BLaER1 (cell line): Measurements from ENCODE around the gene TNFAIP8L3.

Source experiments
- H3K27ac ChIP-seq: shearing (Covaris generic); formaldehyde crosslinking; 2 replicates; pipeline ENCODE4 v1.8.1; 2022
- H3K27me3 ChIP-seq: shearing (Covaris generic); formaldehyde crosslinking; 2 replicates; pipeline ENCODE4 v1.8.1; 2022
- H3K36me3 ChIP-seq: shearing (Covaris generic); formaldehyde crosslinking; 2 replicates; pipeline ENCODE4 v1.8.1; 2022
- H3K4me1 ChIP-seq: shearing (Covaris generic); formaldehyde crosslinking; 2 replicates; pipeline ENCODE4 v1.8.1; 2022
- H3K4me2 ChIP-seq: shearing (Covaris generic); formaldehyde crosslinking; 2 replicates; pipeline ENCODE4 v1.8.1; 2022
- H3K4me3 ChIP-seq: shearing (Covaris generic); formaldehyde crosslinking; 2 replicates; pipeline ENCODE4 v1.8.1; 2022
- H3K9ac ChIP-seq: shearing (Covaris generic); formaldehyde crosslinking; 2 replicates; pipeline ENCODE4 v1.8.1; 2022
- H3K9me3 ChIP-seq: shearing (Covaris generic); formaldehyde crosslinking; 2 replicates; pipeline ENCODE4 v1.8.1; 2022
- H4K20me1 ChIP-seq: shearing (Covaris generic); formaldehyde crosslinking; 2 replicates; pipeline ENCODE4 v1.8.1; 2022
- Cebpa-rat ChIP-seq: shearing (Covaris generic); IDR thresholded peaks from 2 replicates; pipeline ENCODE4 v1.8.1; 2022

The TNFAIP8L3 gene

DNA sequence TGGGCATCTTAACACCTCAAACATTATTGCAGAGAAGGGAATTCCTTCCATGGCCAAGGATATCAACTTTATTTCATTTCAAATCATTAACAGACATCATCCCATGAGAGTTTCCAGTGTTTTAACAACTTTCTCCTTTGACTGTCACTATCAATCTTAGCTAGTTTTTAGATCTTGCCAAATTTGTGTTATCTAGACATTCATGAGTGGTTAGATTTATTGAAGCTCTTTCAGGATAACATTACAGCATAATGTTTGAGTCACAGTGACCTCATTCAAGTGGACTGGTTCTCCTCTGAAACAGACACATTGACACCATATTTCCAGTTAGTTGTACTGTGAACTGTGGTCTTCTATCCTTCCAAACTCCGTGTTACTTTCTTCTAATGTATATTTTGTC is 8.6 kb upstream of the TNFAIP8L3 start:
- Histone ChIP-seq H3K4me3 (no peak overlapping the region), H3K9ac (no peak overlapping the region), H3K9me3 (no peaks in the 10 kb centered on the region), H4K20me1 (no peaks in the 10 kb centered on the region), H3K36me3 (no peaks in the 10 kb centered on the region), H3K27me3 (no peaks in the 10 kb centered on the region), H3K27ac (no peak overlapping the region), H3K4me2 (no peak overlapping the region), H3K4me1 (peaks cover 7% of the 10 kb centered on the region)
- no peak for TF ChIP-seq Cebpa-rat

DNA sequence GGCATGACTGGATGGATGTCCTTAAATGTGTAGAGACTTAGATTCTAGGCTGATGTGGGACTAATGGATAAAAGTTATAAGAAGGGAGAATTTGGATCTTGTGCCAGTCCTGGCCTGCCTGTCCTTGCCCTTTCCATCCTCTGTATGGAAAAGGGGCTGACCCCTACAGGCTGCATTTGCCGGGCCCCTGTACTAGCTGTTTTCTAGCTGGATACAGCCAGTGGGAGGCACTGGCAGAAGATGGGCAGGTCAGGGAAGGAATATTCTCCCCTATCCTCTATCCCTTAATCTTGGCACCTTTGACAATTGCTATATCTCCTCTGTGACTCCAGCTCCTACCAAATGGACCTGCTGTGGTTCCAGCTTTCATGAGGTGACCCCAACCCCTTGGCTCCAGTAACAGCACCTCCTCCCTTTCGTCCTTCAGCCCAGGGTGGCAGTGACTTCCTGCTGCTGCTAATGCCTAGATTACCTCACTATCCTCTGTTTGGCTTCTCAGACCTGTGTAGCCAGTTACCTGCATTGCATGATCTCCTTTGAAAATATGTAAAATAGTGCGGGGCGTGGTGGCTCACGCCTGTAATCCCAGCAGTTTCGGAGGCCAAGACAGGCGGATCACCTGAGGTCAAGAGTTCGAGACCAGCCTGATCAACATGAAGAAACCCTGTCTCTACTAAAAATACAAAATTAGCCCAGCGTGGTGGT is 6.2 kb upstream of the TNFAIP8L3 start:
- Histone ChIP-seq H4K20me1 (no peaks in the 10 kb centered on the region), H3K36me3 (no peaks in the 10 kb centered on the region), H3K4me2 (no peak overlapping the region), H3K27ac (no peak overlapping the region), H3K9ac (no peak overlapping the region), H3K27me3 (peaks cover 4% of the 10 kb centered on the region), H3K4me3 (no peak overlapping the region), H3K4me1 (peaks cover 7% of the 10 kb centered on the region), H3K9me3 (no peaks in the 10 kb centered on the region)
- TF ChIP-seq Cebpa-rat, result no peak

DNA sequence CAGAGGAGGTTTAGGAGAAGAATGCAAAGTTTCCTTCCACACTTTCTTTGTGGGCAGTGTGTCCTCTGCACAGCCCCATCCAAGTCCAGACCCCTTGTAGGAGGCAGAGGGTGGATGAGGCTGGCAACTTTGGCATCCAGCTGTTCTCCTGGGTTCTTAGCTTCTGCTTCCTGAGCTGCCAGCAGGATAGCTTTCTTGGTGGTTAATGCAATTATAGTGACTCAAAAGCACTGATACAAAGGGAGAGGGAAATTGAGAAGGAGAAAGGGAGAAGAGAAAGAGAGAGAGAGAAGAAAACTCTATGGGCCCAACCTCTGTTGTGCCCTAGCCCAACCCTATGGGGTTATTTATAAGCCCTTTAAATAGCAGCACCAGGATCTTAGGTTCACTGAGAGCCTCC is 4.5 kb upstream of the TNFAIP8L3 start:
- Histone ChIP-seq H3K9ac (no peak overlapping the region), H3K4me1 (no peaks in the 10 kb centered on the region), H3K9me3 (peaks cover 7% of the 10 kb centered on the region; the same call in 1 of the 2 replicates), H4K20me1 (no peaks in the 10 kb centered on the region), H3K4me2 (no peak overlapping the region), H3K4me3 (no peak overlapping the region), H3K27me3 (peaks cover 22% of the 10 kb centered on the region), H3K27ac (no peak overlapping the region), H3K36me3 (no peaks in the 10 kb centered on the region)
- no peak for TF ChIP-seq Cebpa-rat

DNA sequence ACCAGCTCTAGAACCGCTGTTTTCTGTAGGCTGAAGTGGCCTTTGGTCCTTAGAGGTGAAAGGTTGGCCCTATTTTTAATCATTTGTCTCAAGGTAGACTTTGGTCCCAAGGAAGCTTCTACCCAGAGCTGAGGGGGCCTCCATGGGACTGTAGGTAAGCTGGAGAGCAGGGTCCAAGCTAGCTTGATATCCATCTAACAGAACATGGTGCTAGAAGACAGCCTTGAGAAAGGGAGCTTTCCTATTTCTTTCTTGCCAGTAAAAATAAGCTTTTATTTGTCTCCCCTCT is 3.6 kb upstream of the TNFAIP8L3 start:
- Histone ChIP-seq H3K4me3 (no peak overlapping the region), H3K4me2 (no peak overlapping the region), H4K20me1 (no peaks in the 10 kb centered on the region; the same call in 1 of the 2 replicates), H3K27me3 (peaks cover 31% of the 10 kb centered on the region), H3K9ac (no peak overlapping the region), H3K9me3 (peaks cover 16% of the 10 kb centered on the region), H3K36me3 (no peaks in the 10 kb centered on the region), H3K27ac (no peak overlapping the region), H3K4me1 (no peaks in the 10 kb centered on the region)
- TF ChIP-seq Cebpa-rat, result no peak

DNA sequence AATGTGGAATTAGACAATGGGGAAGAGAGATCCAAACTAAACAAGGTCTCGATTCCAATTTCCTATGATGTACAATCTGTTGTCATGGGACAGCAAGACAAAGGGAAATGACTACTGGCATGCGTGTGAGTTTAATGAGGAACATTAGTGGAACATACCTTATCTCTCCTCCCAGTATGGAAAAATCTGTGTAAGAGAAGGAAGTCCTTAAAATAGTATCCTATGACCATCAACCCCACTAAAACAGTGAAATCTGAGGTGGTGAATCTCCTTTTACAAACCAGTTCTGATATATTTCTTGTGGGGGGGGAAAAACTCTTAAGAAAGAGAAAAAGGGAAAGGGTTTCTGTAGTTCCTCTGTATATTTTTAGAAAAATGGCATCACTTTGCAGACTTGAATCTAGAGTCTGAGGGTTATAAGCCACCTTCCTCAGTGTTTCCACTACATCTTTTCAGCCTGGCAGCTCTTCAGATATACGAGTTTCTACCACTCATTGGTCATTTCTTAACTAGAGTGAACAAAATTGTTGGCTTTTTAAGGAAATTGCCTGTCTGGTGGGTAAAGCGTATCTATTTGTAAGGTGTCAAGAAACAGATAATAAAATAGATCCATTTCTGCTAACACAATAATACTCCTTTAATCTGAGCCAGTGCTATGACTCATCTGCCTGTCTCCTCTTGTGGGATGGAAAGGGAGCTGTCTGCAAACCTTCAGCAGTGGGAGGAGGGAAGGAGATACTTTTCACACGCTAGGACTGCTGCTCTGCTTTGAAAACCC is 3.0 kb upstream of the TNFAIP8L3 start:
- Histone ChIP-seq H3K9me3 (peaks cover 16% of the 10 kb centered on the region), H3K4me1 (no peaks in the 10 kb centered on the region), H3K36me3 (no peaks in the 10 kb centered on the region), H3K4me2 (no peak overlapping the region), H3K27ac (no peak overlapping the region), H4K20me1 (no peaks in the 10 kb centered on the region; the same call in 1 of the 2 replicates), H3K27me3 (peaks cover 36% of the 10 kb centered on the region), H3K9ac (no peak overlapping the region), H3K4me3 (no peak overlapping the region)
- TF ChIP-seq Cebpa-rat, result no peak

DNA sequence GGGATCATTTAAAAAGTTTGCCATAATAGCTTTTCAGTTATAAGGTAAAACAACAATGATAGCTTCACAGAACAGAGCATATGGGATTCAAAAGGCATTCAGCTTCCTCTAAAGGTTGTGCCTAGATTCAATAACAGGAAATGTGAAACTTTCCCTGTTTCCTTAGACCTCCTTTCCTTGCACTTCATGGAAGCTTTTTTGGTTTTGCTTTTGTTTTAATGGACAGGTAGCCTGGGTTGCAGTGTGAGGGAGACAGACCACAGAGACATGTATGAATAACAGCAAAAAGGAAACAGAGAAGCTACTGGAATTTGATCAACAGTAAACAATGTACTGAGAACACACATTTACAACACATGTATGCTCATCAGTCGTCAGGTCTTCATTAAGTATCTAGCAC is 2.3 kb upstream of the TNFAIP8L3 start:
- H4K20me1 ChIP-seq, result no peaks in the 10 kb centered on the region; the same call in 1 of the 2 replicates
- no peak overlapping the region for H3K4me3 ChIP-seq
- H3K36me3 ChIP-seq, result no peaks in the 10 kb centered on the region
- H3K9me3 ChIP-seq, result peaks cover 16% of the 10 kb centered on the region
- no peak for TF ChIP-seq Cebpa-rat
- H3K4me1 ChIP-seq, result no peaks in the 10 kb centered on the region
- H3K9ac ChIP-seq, result no peak overlapping the region
- no peak overlapping the region for H3K4me2 ChIP-seq
- H3K27ac ChIP-seq, result no peak overlapping the region
- peaks cover 44% of the 10 kb centered on the region for H3K27me3 ChIP-seq

DNA sequence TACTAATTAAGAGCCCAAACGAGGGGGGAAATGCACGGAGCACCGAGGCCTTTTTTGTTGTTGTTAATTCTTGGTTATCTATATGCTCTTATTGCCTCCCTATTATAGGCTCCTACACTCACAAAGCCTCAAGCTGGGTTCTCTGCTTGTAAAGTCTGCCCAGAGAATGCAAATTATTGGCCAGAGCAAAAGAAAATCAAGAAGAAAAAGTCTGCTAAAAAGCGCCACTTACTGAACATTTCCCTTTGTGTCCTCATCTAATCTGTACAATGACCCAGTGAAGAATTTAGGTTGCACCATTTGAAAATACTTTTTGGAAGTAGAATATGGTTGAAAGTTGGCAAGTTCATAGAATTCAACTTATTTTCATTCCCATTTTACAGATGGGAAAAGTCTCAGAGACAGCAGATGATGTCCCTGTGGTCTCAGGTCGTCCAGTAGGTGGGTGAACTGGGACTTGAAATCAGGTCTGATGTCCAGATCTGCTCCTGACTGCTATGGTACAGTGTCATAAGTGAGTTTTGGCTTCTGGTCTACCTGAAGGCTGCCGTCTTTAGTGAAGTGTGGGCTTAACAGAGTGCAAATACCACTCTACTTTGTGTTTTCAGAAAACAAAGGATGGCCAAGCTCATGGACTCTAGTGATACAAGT is 1.1 kb upstream of the TNFAIP8L3 start:
- Histone ChIP-seq H3K9me3 (peaks cover 16% of the 10 kb centered on the region), H3K4me2 (no peak overlapping the region), H3K4me3 (no peak overlapping the region), H3K4me1 (no peaks in the 10 kb centered on the region), H3K9ac (no peak overlapping the region), H4K20me1 (no peaks in the 10 kb centered on the region; the same call in 1 of the 2 replicates), H3K27ac (no peak overlapping the region), H3K27me3 (peaks cover 55% of the 10 kb centered on the region), H3K36me3 (no peaks in the 10 kb centered on the region)
- TF ChIP-seq Cebpa-rat, result no peak

DNA sequence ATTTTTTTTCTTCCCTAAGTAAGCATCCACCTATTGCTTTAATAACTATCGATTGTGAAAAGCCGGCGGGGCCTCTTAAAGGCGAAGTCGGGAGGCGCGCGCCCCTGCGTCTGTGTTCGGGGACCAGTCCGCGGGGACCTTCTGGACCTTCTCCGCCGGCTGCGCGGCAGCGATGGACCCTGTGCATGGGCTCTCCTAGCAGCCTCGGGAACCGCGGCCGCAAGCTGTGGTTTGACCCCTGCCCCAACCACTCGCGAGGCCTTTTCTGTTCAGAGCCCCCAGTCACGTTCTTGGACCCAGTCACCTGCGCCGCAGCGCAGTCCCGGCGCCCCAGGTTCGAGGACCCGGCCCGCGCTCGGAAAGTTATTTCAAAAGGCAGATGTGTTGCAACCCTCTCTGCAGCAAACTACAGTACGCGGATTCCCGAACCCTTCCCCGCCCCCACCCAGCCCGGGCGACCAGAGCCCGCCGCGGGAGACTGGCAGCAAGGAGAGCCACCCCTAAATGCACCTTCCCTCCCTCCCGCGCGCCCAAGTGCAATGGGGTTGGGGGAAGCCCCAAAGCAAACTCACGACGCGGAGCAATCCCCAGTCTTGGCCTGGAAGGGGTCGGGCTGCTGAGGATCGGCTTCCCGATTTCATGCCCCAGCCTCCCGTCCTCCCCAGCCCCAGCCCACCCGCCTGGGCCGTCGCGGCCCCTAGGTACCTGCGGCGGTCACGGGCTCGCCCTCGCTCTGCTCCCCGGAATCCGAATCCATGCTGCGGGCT is 684 bp downstream of the TNFAIP8L3 start:
- H3K27me3 ChIP-seq, result peaks cover 59% of the 10 kb centered on the region
- H3K36me3 ChIP-seq, result no peaks in the 10 kb centered on the region
- peaks cover 16% of the 10 kb centered on the region for H3K9me3 ChIP-seq
- peak overlapping the region; percentile 58 for H3K4me3 ChIP-seq
- H3K4me1 ChIP-seq, result no peaks in the 10 kb centered on the region
- no peaks in the 10 kb centered on the region; the same call in 1 of the 2 replicates for H4K20me1 ChIP-seq
- no peak overlapping the region for H3K27ac ChIP-seq
- H3K4me2 ChIP-seq, result peak overlapping the region; percentile 66
- no peak for TF ChIP-seq Cebpa-rat
- H3K9ac ChIP-seq, result no peak overlapping the region

DNA sequence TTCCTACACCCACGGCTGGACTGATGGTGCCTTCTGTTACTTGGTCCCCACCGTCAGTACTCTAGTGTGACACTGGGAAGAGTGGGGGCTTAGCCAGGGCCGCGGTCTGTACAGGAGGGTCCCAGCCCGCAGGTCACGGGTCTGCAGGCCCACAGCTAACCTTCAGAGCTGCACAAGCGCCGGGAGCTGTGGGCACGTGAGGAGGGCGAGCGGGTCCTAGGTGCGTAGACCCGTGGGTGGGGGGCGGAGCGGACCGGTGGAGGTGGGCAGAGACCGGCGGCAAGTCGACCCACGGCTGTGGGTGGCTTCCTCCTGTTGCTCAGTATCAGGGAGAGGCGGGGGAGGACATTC is 1.2 kb downstream of the TNFAIP8L3 start:
- TF ChIP-seq Cebpa-rat, result no peak
- no peaks in the 10 kb centered on the region for H3K4me1 ChIP-seq

More for the DNA sequence above, 1.2 kb downstream of the TNFAIP8L3 start:
- Histone ChIP-seq H4K20me1 (no peaks in the 10 kb centered on the region; the same call in 1 of the 2 replicates), H3K36me3 (no peaks in the 10 kb centered on the region), H3K4me2 (no peak overlapping the region), H3K9ac (no peak overlapping the region), H3K27me3 (peaks cover 59% of the 10 kb centered on the region), H3K27ac (no peak overlapping the region), H3K9me3 (peaks cover 16% of the 10 kb centered on the region), H3K4me3 (no peak overlapping the region)
